Hematopoietic multipotent progenitor cell treated with erythropoietin and hydrocortisone succinate and interleukin-3 and kit ligand, for 8 days (in vitro differentiated cells): ENCODE measurements around the gene DHCR7.

ENCODE experiments used
- DNase-seq: peaks from one replicate; pipeline ENCODE4 v3.0.0-alpha.2; 2015

DHCR7 gene

GRCh38 chr11:71456294-71456693 lies 8.1 kb upstream of the DHCR7 start:
- no peak for DNase-seq

- DNase-seq: no peak
Observed at GRCh38 chr11:71454470-71455113, 6.4 kb upstream of the DHCR7 start.

GRCh38 chr11:71453918-71454304 lies 5.7 kb upstream of the DHCR7 start:
- DNase-seq: no peak

GRCh38 chr11:71453037-71453917 lies 5.1 kb upstream of the DHCR7 start, which contains the start of gene NADSYN1:
Gene NADSYN1, plus strand, starts transcription at chr11:71453203. Its CDS starts 94 bp downstream, at chr11:71453297.
- DNase-seq: peak; percentile 92

GRCh38 chr11:71452199-71453036 lies 4.2 kb upstream of the DHCR7 start:
- peak; percentile 48 for DNase-seq

GRCh38 chr11:71451596-71452198 lies 3.5 kb upstream of the DHCR7 start:
- DNase-seq: peak; percentile 23

- no peak for DNase-seq
Observed at GRCh38 chr11:71450939-71451338, 2.7 kb upstream of the DHCR7 start.

- DNase-seq: no peak
Observed at GRCh38 chr11:71450507-71450906, 2.3 kb upstream of the DHCR7 start.

- peak; percentile 47 for DNase-seq
Observed at GRCh38 chr11:71449596-71449995, 1.4 kb upstream of the DHCR7 start.

GRCh38 chr11:71447791-71448256 lies 369 bp downstream of the DHCR7 start:
- peak; percentile 4 for DNase-seq

GRCh38 chr11:71446942-71447688 lies 1.1 kb downstream of the DHCR7 start:
- DNase-seq: peak; percentile 39

GRCh38 chr11:71446150-71446549 lies 2.0 kb downstream of the DHCR7 start:
- DNase-seq: no peak

GRCh38 chr11:71444811-71445210 lies 3.4 kb downstream of the DHCR7 start:
- no peak for DNase-seq

- DNase-seq: no peak
Observed at GRCh38 chr11:71443736-71444445, 4.3 kb downstream of the DHCR7 start.

GRCh38 chr11:71442880-71443279 lies 5.3 kb downstream of the DHCR7 start:
- no peak for DNase-seq

- no peak for DNase-seq
Observed at GRCh38 chr11:71442123-71442522, 6.1 kb downstream of the DHCR7 start.

- no peak for DNase-seq
Observed at GRCh38 chr11:71441251-71441650, 6.9 kb downstream of the DHCR7 start.

GRCh38 chr11:71440021-71440755 lies 8.0 kb downstream of the DHCR7 start:
- no peak for DNase-seq

- DNase-seq: no peak
Observed at GRCh38 chr11:71438650-71439049, 9.5 kb downstream of the DHCR7 start.

GRCh38 chr11:71437879-71438278 lies 10.3 kb downstream of the DHCR7 start:
- DNase-seq: no peak

- no peak for DNase-seq
Observed at GRCh38 chr11:71437399-71437798, 10.8 kb downstream of the DHCR7 start.
